ENCODE results near the gene ITIH5. TPM values are rescaled to one million over a fixed set of nuclear protein-coding genes. Genes with fewer than 3 reads are reported as not detected.

The ITIH5 gene
- total and polyA plus RNA-seq, 8 donors = 4.4 to 28.6 (median 9.4) TPM

GRCh38 chr10:7551950-7552716 lies 114.6 kb downstream of the ITIH5 start:
- H3K9me3 ChIP-seq = no peaks in the 10 kb centered on the region
- TF ChIP-seq CTCF (IDR thresholded peaks at IDR 0.05) = no peak
- H3K36me3 ChIP-seq = no peaks in the 10 kb centered on the region
- DNase-seq (no peak), ATAC-seq (peak; percentile 32 to 63 (median 43)), FAIRE-seq (no peak)
- WGBS, 2 donors = 55 to 56% methylated on average over 16 to 18 of the region's 18 CpGs
- H3K27ac ChIP-seq = peak overlapping the region; percentile 35 to 76 (median 45)
- no peaks in the 10 kb centered on the region for H3K27me3 ChIP-seq
- intact Hi-C loops (cut with DNase I) = no loop called here
- peak overlapping the region in 1 of 4 donors; percentile 12 for H3K4me3 ChIP-seq
- H3K4me1 ChIP-seq = no peaks in the 10 kb centered on the region

- DNase-seq (peak in 2 of 6 donors; percentile 15 to 37), ATAC-seq (peak; percentile 21 to 61 (median 58)), FAIRE-seq (no peak)
- H3K9me3 ChIP-seq = no peaks in the 10 kb centered on the region
- H3K27me3 ChIP-seq = no peaks in the 10 kb centered on the region
- no peaks in the 10 kb centered on the region for H3K4me1 ChIP-seq
- intact Hi-C loops (cut with DNase I) = no loop called here
- TF ChIP-seq CTCF (IDR thresholded peaks at IDR 0.05) = no peak
- WGBS, 2 donors = 54 to 73% methylated on average over 6 of the region's 6 CpGs
- H3K36me3 ChIP-seq = no peaks in the 10 kb centered on the region
- H3K27ac ChIP-seq = peak overlapping the region in 3 of 4 donors; percentile 35 to 76 (median 45)
- H3K4me3 ChIP-seq = no peak overlapping the region
Measured at GRCh38 chr10:7551289-7551688, 115.5 kb downstream of the ITIH5 start.

GRCh38 chr10:7550013-7550412 lies 116.8 kb downstream of the ITIH5 start:
- DNase-seq = no peak
- Histone ChIP-seq H3K9me3 (no peaks in the 10 kb centered on the region), H3K36me3 (no peaks in the 10 kb centered on the region), H3K27me3 (no peaks in the 10 kb centered on the region), H3K4me1 (no peaks in the 10 kb centered on the region), H3K27ac (no peak overlapping the region), H3K4me3 (no peak overlapping the region)
- no peak for ATAC-seq
- no peak for FAIRE-seq
- no peak for TF ChIP-seq CTCF (IDR thresholded peaks at IDR 0.05)
- WGBS, 2 donors = 52 to 82% methylated on average over 1 of the region's 1 CpG
- intact Hi-C loops (cut with DNase I) = no loop called here

GRCh38 chr10:7547829-7548228 lies 118.9 kb downstream of the ITIH5 start:
- intact Hi-C loops (cut with DNase I) = no loop called here
- Histone ChIP-seq H3K4me1 (no peaks in the 10 kb centered on the region), H3K4me3 (no peak overlapping the region), H3K36me3 (no peaks in the 10 kb centered on the region), H3K27ac (no peak overlapping the region), H3K9me3 (no peaks in the 10 kb centered on the region), H3K27me3 (no peaks in the 10 kb centered on the region)
- DNase-seq (no peak), ATAC-seq (no peak), FAIRE-seq (no peak)
- WGBS, 2 donors = 70 to 80% methylated on average over 6 of the region's 6 CpGs
- no peak for TF ChIP-seq CTCF (IDR thresholded peaks at IDR 0.05)

GRCh38 chr10:7547206-7547605 lies 119.6 kb downstream of the ITIH5 start:
- WGBS, 2 donors = 65 to 69% methylated on average over 7 of the region's 7 CpGs
- H3K36me3 ChIP-seq = no peaks in the 10 kb centered on the region
- H3K4me1 ChIP-seq = peaks cover 2 to 5% (median 3%) of the 10 kb centered on the region in 3 donors
- H3K27ac ChIP-seq = peak overlapping the region in 1 of 4 donors; percentile 33
- no peaks in the 10 kb centered on the region for H3K27me3 ChIP-seq
- no peak overlapping the region for H3K4me3 ChIP-seq
- no peak for ATAC-seq
- H3K9me3 ChIP-seq = no peaks in the 10 kb centered on the region
- no peak for DNase-seq
- no peak for FAIRE-seq
- intact Hi-C loops (cut with DNase I) = no loop called here
- TF ChIP-seq CTCF (IDR thresholded peaks at IDR 0.05) = no peak

All from pancreas (tissue), 10 donors.